Gastrocnemius medialis (tissue), 4 donors: ENCODE data around the gene ADAMTS8.

ENCODE experiments used
- POLR2A ChIP-seq, 2 donors: fragments of 450-650 bp; IDR thresholded peaks; one replicate each; pipeline ENCODE4 v1.6.1; 2017; ENCODE audit warnings: antibody characterized with exemption in 2 of 2, mild to moderate bottlenecking in 2 of 2, moderate library complexity in 2 of 2
- TF ChIP-seq, protein P1 (sequence below), 5 experiments: fragments of 450-650 bp in 3 of 5; fragments of 200-600 bp in 2 of 5; sonication (generic) in 2 of 5; IDR thresholded peaks in 4 of 5; conservative IDR thresholded peaks in 1 of 5; 1 replicate in 4 of 5; 2 replicates in 1 of 5; pipeline ENCODE4 v1.5.1; 2016 to 2019; ENCODE audit warnings: antibody characterized with exemption in 5 of 5, mild to moderate bottlenecking in 3 of 5, moderate library complexity in 3 of 5

DNA sequence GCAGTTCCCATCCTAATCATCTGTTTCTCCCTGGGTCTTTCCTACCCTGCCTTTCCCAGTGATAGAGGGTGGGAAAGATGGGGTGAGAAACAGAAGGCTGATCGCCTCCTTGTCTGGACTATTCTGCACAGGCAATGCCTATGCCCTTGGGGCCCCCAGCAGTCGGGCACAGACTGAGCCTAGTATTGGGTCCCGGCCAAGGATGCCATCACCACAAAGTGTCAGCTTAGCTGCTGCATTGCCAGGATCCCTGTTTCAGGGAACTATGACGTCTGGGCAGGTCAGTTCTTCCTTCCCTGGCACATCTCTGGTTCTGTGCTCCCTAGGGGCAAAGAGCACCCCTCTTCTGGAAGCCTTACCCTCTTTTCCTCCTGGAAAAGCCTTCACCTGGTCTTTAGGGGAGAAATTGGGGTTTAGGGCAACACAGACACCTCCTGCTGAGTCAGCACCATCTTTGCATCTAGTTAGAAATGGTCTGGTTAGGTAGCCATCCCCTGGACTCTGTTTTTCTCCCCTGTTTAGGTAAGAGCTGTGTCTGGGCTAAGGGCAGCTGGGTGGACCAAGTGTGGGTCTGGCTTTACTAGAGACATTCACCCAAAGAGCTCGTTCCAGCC, 2.1 kb downstream of the ADAMTS8 start:
- TF ChIP-seq, protein P1, sequence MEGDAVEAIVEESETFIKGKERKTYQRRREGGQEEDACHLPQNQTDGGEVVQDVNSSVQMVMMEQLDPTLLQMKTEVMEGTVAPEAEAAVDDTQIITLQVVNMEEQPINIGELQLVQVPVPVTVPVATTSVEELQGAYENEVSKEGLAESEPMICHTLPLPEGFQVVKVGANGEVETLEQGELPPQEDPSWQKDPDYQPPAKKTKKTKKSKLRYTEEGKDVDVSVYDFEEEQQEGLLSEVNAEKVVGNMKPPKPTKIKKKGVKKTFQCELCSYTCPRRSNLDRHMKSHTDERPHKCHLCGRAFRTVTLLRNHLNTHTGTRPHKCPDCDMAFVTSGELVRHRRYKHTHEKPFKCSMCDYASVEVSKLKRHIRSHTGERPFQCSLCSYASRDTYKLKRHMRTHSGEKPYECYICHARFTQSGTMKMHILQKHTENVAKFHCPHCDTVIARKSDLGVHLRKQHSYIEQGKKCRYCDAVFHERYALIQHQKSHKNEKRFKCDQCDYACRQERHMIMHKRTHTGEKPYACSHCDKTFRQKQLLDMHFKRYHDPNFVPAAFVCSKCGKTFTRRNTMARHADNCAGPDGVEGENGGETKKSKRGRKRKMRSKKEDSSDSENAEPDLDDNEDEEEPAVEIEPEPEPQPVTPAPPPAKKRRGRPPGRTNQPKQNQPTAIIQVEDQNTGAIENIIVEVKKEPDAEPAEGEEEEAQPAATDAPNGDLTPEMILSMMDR (IDR thresholded peaks at IDR 0.05 in 4 of 5, conservative IDR thresholded peaks at IDR 0.05 in 1 of 5), result no peak
- TF ChIP-seq POLR2A (IDR thresholded peaks at IDR 0.05), result no peak
